Vagina (tissue), 2 donors: ENCODE results near the gene KCNH4. TPM values are rescaled to one million over a fixed set of nuclear protein-coding genes. Genes with fewer than 3 reads are reported as not detected.
A peak's percentile ranks its signal among the peaks of the same experiment; 100 is the strongest.
"Not testable (repeated sequence)": the region's sequence is repeated elsewhere in the genome, so short reads cannot be mapped to it uniquely, and the experiment has no call there.

Experiments used
- DNase-seq, 2 donors: peaks; one replicate each; pipeline ENCODE4 v3.0.0-alpha.2; 2017; ENCODE audit errors: extremely low spot score in 2 of 2
- H3K27ac ChIP-seq: fragments of 200-600 bp; sonication (generic); one replicate; pipeline ENCODE4 v1.5.1; 2019
- H3K27me3 ChIP-seq: fragments of 200-600 bp; sonication (generic); one replicate; pipeline ENCODE4 v1.5.1; 2019
- H3K36me3 ChIP-seq, 2 donors: fragments of 200-600 bp; sonication (generic); one replicate each; pipeline ENCODE4 v1.5.1; 2017 to 2019
- H3K4me1 ChIP-seq: fragments of 200-600 bp; sonication (generic); one replicate; pipeline ENCODE4 v1.5.1; 2019
- H3K4me3 ChIP-seq, 2 donors: fragments of 200-600 bp; sonication (generic); 1 replicate in 1 of 2; 2 replicates in 1 of 2; pipeline ENCODE4 v1.5.1; 2016 to 2019
- H3K9me3 ChIP-seq: fragments of 200-600 bp; sonication (generic); one replicate; pipeline ENCODE4 v1.5.1; 2019
- POLR2A ChIP-seq, 2 donors: fragments of 450-650 bp; IDR thresholded peaks; one replicate each; pipeline ENCODE4 v1.6.1; 2017; ENCODE audit warnings: antibody characterized with exemption in 2 of 2, mild to moderate bottlenecking in 2 of 2, moderate library complexity in 2 of 2
- POLR2AphosphoS5 ChIP-seq, 2 donors: sonication (generic); formaldehyde crosslinking; IDR thresholded peaks; one replicate each; pipeline ENCODE4 v1.9.0; 2017; ENCODE audit warnings: antibody characterized with exemption in 2 of 2, mild to moderate bottlenecking in 2 of 2, low read depth in 1 of 2; ENCODE audit not compliant: insufficient read depth in 1 of 2
- intact Hi-C: fragments of 100-400 bp; cut with DNase I; formaldehyde crosslinking; loops from one replicate; pipeline ENCODE4 v1.15.1; 2023
- total RNA-seq: library from RNA; depleted of rRNA; stranded (reverse); fragments of >200 nt; gene quantifications from one replicate; pipeline ENCODE4 v1.2.3, GENCODE V29; 2016
- TF ChIP-seq, protein P1 (sequence below), 3 experiments: fragments of 450-650 bp in 2 of 3; fragments of 200-600 bp in 1 of 3; sonication (generic) in 1 of 3; IDR thresholded peaks; one replicate each; pipeline ENCODE4 v1.5.1; 2017 to 2019; ENCODE audit warnings: antibody characterized with exemption in 3 of 3, mild to moderate bottlenecking in 2 of 3, moderate library complexity in 2 of 3

Gene KCNH4
- total RNA-seq, 1 donor from 2014 or later, result not detected

DNA sequence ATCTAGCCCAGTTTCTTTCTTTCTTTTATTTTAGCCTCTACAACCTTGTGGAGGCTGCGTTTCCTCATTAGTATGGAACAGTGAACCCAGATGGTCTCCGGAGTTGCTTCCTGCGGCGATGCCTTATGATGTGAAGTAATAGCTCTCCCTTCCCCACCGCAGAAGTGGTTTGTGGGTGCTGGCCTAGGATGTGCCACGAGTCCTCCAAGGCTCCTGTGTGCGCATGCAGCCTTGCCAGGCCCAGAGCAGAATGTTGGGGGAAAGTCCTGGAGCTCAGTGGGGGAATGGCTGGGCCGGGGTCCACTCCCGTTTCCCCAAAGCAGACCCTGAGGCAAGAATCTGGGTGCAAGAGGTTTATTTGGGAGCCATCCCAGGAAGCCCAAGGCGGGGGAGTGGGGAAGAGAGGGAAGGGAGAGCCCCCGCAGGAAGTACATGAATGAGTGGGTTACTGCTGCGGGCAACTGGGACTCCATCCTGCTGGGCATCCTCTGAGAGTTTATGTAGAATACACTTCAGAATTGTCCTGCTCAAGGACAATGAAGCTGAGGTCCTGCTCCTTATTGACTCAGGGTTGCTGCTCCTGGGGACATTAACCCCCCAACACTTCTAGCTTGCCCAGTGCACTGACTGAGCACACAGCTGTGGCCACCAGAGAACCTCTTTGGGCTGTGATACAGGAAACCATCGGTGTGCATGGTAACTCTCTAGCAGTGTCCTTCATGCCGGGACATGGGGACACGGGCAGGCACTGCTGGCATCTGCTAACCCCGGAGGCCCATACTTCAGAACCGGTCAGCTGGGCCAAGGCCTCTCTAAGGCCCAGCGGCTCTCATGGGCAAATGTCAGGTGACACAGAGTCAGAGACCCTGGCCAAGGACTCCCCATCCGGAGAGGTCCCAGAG lies 8.1 kb upstream of the KCNH4 start:
- no peaks in the 10 kb centered on the region for H3K27me3 ChIP-seq
- intact Hi-C loops, result no loop called here
- H3K4me1 ChIP-seq, result peaks cover 25% of the 10 kb centered on the region
- no peak overlapping the region for H3K27ac ChIP-seq
- no peaks in the 10 kb centered on the region for H3K36me3 ChIP-seq
- no peaks in the 10 kb centered on the region for H3K9me3 ChIP-seq
- H3K4me3 ChIP-seq, result no peak overlapping the region
- no peak for TF ChIP-seq POLR2A (IDR thresholded peaks at IDR 0.05)
- TF ChIP-seq POLR2AphosphoS5 (IDR thresholded peaks at IDR 0.05; ENCODE audit: insufficient read depth in 1 of 2, low read depth in 1 of 2), result no peak
- no peak for DNase-seq

DNA sequence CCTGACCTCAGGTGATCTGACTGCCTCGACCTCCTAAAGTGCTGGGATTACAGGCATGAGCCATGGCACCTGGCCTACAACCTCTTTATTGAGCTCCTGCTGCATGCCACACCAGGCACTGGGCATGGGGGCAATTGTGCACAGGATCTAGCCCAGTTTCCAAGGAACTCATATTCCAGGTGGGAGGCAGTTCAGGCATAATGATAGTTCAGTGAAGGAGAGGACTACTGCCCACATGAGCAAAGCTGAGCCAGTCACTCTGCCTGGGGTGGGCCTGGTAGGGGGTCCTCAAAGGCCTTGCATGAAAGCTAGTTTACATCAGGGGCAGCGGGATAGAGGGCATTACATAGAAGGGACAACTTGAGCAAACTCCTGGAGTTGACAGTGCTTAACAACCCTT lies 6.9 kb upstream of the KCNH4 start:
- DNase-seq, result no peak
- H3K36me3 ChIP-seq, result no peaks in the 10 kb centered on the region
- intact Hi-C loops, result no loop called here
- H3K4me1 ChIP-seq, result peaks cover 18% of the 10 kb centered on the region
- H3K9me3 ChIP-seq, result no peaks in the 10 kb centered on the region
- H3K4me3 ChIP-seq, result no peak overlapping the region
- no peak overlapping the region for H3K27ac ChIP-seq
- H3K27me3 ChIP-seq, result no peaks in the 10 kb centered on the region
- TF ChIP-seq POLR2AphosphoS5 (IDR thresholded peaks at IDR 0.05; ENCODE audit: insufficient read depth in 1 of 2, low read depth in 1 of 2) (no peak), POLR2A (IDR thresholded peaks at IDR 0.05) (no peak)
- TF ChIP-seq, protein P1, sequence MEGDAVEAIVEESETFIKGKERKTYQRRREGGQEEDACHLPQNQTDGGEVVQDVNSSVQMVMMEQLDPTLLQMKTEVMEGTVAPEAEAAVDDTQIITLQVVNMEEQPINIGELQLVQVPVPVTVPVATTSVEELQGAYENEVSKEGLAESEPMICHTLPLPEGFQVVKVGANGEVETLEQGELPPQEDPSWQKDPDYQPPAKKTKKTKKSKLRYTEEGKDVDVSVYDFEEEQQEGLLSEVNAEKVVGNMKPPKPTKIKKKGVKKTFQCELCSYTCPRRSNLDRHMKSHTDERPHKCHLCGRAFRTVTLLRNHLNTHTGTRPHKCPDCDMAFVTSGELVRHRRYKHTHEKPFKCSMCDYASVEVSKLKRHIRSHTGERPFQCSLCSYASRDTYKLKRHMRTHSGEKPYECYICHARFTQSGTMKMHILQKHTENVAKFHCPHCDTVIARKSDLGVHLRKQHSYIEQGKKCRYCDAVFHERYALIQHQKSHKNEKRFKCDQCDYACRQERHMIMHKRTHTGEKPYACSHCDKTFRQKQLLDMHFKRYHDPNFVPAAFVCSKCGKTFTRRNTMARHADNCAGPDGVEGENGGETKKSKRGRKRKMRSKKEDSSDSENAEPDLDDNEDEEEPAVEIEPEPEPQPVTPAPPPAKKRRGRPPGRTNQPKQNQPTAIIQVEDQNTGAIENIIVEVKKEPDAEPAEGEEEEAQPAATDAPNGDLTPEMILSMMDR (IDR thresholded peaks at IDR 0.05), result no peak

DNA sequence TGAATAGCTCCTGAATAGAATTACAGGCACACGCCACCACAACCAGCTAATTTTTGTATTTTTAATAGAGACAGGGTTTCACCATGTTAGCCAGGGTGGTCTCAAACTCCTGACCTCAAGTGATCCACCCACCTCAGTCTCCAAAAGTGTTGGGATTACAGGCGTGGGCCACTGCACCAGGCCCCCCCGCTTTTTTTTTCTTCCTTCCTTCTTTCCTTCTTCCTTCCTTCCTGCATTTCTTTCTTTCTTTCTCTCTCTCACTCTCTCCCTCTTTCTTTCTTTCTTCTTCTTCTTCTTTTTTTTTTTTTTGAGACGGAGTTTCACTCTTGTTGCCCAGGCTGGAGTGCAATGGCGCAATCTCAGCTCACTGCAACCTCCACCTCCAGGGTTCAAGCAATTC lies 5.2 kb upstream of the KCNH4 start:
- DNase-seq, H3K4me3 ChIP-seq, H3K27ac ChIP-seq, H3K27me3 ChIP-seq, intact Hi-C loops, H3K36me3 ChIP-seq, H3K9me3 ChIP-seq: not testable (repeated sequence)
- H3K4me1 ChIP-seq, result peaks cover 15% of the 10 kb centered on the region

DNA sequence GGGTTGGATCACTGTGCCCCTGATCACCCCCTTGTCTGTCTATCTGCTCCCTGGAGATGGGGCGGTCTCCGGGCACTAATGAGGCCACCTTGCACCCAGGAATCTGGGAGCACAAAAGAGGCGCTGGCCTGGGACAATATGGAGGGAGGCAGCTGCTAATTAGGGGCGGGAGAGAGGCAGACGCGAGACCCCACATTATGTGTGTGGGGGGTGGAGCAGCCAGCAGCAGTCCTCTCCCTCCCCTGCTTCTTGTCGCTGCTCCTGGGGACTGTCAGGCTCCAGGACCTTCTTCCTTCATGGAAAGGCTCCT lies 4.6 kb upstream of the KCNH4 start:
- H3K36me3 ChIP-seq, result no peaks in the 10 kb centered on the region
- DNase-seq, result no peak
- H3K4me1 ChIP-seq, result peaks cover 21% of the 10 kb centered on the region
- H3K9me3 ChIP-seq, result no peaks in the 10 kb centered on the region
- no peak overlapping the region for H3K27ac ChIP-seq
- no peak overlapping the region for H3K4me3 ChIP-seq
- H3K27me3 ChIP-seq, result peaks cover 7% of the 10 kb centered on the region
- intact Hi-C loops, result no loop called here
- TF ChIP-seq, protein P1 (IDR thresholded peaks at IDR 0.05), result no peak
- TF ChIP-seq POLR2A (IDR thresholded peaks at IDR 0.05) (no peak), POLR2AphosphoS5 (IDR thresholded peaks at IDR 0.05; ENCODE audit: insufficient read depth in 1 of 2, low read depth in 1 of 2) (no peak)

DNA sequence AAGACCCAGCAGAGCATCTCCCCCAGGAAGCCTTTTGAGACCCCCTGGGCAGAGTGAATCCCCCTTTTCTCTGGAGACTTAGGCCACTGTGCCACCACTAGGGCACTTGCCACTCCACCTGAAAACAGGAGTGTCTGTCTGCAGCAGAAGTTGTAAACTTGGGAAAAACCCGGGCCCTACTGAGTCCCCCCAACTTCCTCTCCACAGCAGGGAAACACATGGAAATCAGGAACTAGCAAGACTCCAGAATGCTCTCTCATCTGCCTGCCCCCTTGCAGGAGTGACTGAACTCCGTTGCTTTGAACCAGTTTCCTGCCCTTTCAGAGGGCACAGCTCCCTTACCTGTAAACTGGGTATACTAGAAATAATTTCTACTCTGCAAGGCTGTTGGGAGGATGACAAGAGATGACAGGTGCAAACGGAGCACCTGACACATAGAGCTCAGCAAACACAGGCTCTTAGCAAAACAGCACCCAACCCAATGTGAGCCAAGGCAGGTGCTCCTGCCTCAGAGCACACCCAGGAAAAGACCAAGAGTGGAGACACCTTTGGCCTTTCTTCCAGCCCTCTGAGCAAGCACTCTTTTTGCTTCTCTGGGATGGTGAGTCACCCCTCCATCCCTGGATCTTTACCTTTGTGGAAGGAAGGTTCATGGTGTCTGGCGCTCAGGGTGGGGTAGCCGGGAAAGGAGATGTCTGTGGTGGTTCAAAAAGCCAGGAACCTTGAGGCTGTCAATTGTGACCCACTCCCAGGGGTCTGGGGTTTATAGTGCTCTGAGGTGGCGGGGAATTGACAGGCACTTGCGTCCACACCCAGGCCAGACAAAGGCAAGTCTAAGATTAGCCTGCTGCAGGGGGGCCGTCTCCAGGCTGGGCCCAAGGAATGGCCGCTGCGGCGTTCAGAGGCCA lies 4.0 kb upstream of the KCNH4 start, which contains the start of gene HCRT:
Gene HCRT (minus strand): TSS at position 740 of the 908 bp plus-strand sequence. CDS start 87 bp downstream, at position 653.
- Histone ChIP-seq H3K27me3 (peaks cover 8% of the 10 kb centered on the region), H3K36me3 (no peaks in the 10 kb centered on the region), H3K9me3 (no peaks in the 10 kb centered on the region), H3K27ac (peak within 1 kb of the TSS; percentile 0), H3K4me1 (peaks cover 23% of the 10 kb centered on the region), H3K4me3 (peak within 1 kb of the TSS; percentile 39 to 47)
- no peak for DNase-seq
- intact Hi-C loops, result no loop called here
- TF ChIP-seq POLR2A (IDR thresholded peaks at IDR 0.05) (no peak), POLR2AphosphoS5 (IDR thresholded peaks at IDR 0.05; ENCODE audit: insufficient read depth in 1 of 2, low read depth in 1 of 2) (no peak)
- TF ChIP-seq, protein P1 (IDR thresholded peaks at IDR 0.05), result no peak
